NB4 (cell line): Measurements from ENCODE around the gene KLRF2.

Experiments used
- DNase-seq: peaks from one replicate; pipeline ENCODE4 v3.0.0; 2010; ENCODE audit warnings: low read depth
- H3K4me3 ChIP-seq: one replicate; pipeline ENCODE4 v1.5.1; 2011; ENCODE audit warnings: mild to moderate bottlenecking, low read depth, low read length, moderate library complexity
- MYC ChIP-seq: IDR thresholded peaks from 2 replicates; pipeline ENCODE4 v1.6.1; 2011; ENCODE audit warnings: low read depth, low read length
- POLR2A ChIP-seq: IDR thresholded peaks from 2 replicates; pipeline ENCODE4 v1.6.1; 2011; ENCODE audit warnings: mild to moderate bottlenecking; ENCODE audit not compliant: insufficient read length; ENCODE audit errors: extremely low read depth
- TF ChIP-seq, protein P1 (sequence below): IDR thresholded peaks from one replicate; pipeline ENCODE4 v1.5.1; 2012; ENCODE audit warnings: low read depth, low read length
- TF ChIP-seq, protein P2 (sequence below): IDR thresholded peaks from 2 replicates; pipeline ENCODE4 v1.6.1; 2011; ENCODE audit warnings: low read depth, low read length

KLRF2 gene

DNA sequence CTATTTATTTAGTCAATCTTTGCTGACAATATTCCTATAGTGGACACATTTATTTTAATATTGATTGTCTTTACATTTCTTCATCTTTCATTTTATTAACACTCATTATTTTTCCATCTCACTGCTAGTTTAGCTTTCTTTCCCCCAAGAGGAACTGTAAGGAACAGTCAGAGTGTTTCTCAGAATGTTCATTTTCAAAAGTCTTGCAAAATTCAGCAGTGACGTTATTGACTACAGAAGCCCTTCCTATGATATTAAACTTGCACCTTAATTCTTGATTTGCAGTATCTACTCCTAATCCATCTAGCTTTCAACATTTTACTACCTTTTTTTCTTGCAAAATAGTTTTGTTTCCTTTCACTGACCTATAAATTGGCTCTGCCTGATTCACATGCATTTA, 25.1 kb upstream of the KLRF2 start:
- no peak overlapping the region for H3K4me3 ChIP-seq
- TF ChIP-seq, protein P1, sequence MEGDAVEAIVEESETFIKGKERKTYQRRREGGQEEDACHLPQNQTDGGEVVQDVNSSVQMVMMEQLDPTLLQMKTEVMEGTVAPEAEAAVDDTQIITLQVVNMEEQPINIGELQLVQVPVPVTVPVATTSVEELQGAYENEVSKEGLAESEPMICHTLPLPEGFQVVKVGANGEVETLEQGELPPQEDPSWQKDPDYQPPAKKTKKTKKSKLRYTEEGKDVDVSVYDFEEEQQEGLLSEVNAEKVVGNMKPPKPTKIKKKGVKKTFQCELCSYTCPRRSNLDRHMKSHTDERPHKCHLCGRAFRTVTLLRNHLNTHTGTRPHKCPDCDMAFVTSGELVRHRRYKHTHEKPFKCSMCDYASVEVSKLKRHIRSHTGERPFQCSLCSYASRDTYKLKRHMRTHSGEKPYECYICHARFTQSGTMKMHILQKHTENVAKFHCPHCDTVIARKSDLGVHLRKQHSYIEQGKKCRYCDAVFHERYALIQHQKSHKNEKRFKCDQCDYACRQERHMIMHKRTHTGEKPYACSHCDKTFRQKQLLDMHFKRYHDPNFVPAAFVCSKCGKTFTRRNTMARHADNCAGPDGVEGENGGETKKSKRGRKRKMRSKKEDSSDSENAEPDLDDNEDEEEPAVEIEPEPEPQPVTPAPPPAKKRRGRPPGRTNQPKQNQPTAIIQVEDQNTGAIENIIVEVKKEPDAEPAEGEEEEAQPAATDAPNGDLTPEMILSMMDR = no peak
- TF ChIP-seq POLR2A (no peak), MYC (no peak)
- TF ChIP-seq, protein P2, sequence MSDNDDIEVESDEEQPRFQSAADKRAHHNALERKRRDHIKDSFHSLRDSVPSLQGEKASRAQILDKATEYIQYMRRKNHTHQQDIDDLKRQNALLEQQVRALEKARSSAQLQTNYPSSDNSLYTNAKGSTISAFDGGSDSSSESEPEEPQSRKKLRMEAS = no peak
- no peak for DNase-seq

DNA sequence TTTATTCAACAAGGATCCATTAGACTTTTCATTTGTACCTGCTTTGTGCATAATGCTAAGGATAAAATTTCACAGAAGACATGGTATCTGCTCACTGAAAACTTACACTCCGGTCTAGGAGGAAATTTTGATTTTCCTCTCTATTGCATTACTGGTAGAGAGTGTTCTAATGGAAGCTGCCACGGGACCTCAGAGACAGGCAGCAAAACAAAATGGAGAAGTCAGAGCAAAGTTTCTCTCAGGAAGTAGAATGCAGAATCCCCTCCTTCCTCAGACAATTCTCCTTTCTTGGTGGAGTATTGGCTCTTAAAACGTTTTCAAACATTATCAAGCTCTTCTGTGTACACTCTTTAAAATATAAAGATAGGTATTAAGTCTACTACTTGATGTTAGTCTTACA, 24.4 kb upstream of the KLRF2 start:
- H3K4me3 ChIP-seq = no peak overlapping the region
- DNase-seq = no peak
- TF ChIP-seq POLR2A (no peak), MYC (no peak)
- TF ChIP-seq, protein P2 = no peak
- TF ChIP-seq, protein P1 = no peak

DNA sequence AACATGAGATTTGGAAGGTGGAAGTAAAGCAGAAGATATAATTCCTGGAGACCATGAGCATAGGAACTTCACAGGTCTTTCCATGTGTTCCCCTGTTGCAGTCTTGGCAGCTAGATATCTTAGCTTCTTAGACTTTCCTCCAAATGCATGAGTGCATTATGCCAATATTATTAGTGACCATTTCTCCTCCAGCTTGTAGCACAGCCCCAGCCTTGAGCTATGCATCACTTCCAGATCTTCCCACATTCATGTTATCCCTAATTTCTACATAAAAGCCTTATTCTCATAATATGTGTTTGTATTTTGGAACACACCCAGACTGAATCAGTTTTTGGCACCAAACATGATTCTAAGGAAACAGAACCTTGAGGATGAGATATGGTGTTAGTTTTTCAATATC, 23.2 kb upstream of the KLRF2 start:
- DNase-seq = no peak
- H3K4me3 ChIP-seq = no peak overlapping the region
- TF ChIP-seq, protein P2 = no peak
- TF ChIP-seq POLR2A (no peak), MYC (no peak)
- TF ChIP-seq, protein P1 = no peak

DNA sequence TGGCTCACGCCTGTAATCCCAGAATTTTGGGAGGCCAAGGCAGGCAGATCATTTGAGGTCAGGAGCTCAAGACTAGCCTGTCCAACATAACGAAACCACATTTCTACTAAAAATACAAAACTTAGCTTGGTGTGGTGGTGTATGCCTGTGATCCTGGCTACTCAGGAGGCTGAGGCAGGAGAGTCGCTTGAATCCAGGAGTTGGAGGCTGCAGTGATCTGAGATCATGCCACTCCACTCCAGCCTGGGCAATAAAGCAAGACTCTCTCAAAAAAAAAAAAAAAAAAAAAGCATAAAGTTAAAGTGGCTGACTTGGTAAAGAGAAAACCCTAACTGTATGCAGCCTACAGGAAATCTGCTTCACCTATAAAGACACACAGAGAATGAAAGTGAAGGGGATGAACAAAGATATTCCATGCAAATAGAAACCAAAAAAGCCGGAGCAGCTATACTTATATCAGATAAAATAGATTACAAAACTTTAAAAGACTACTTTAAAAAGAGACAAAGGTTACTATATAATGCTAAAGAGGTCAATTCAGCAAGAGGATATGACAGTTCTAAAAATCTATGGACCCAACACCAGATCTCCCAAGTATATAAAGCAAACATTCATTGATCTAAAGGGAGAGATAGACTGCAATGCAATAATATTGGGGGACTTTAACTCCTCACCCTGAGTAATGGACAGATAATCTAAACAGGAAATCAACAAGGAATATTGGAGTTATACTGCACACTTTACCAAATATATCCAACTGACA, 16.2 kb upstream of the KLRF2 start:
- DNase-seq = no peak
- no peak for TF ChIP-seq POLR2A
- TF ChIP-seq MYC = no peak
- TF ChIP-seq, protein P2 = no peak
- TF ChIP-seq, protein P1 = no peak
- H3K4me3 ChIP-seq = no peak overlapping the region

DNA sequence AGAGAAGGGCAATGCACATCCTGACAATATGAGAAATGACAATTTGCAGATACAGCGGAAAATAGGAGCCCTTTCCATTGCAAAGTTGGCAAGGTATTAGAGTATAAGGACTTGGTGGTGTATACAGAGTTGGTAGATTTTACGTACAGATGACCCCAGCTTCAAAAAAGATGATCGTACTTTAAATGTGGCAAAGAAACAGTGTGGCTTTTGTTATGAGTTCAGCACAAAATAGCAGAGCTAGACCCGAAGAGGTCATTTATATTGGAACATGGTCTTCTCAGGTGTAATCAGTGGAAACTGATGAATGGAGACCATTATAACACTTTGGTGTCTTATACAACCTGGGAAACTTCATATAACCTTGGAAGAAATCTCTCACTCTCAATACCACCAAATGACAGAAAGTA, 14.4 kb upstream of the KLRF2 start:
- DNase-seq = no peak
- TF ChIP-seq MYC (no peak), POLR2A (no peak)
- TF ChIP-seq, protein P2 = no peak
- TF ChIP-seq, protein P1 = no peak
- H3K4me3 ChIP-seq = no peak overlapping the region
